ENCODE results near the gene RASA1.

- TF ChIP-seq CTCF (IDR thresholded peaks at IDR 0.05; ENCODE audit: low read depth, low read length, poor library complexity, severe bottlenecking) (no peak), EZH2phosphoT487 (IDR thresholded peaks at IDR 0.05; ENCODE audit: borderline replicate concordance, low read length) (no peak)
These were observed 7.0 kb upstream of the RASA1 start for GRCh38 chr5:87260604-87261192.

All from DOHH2 (cell line).